ENCODE results near the gene CCDC78. TPM values are rescaled to one million over a fixed set of nuclear protein-coding genes. Genes with fewer than 3 reads are reported as not detected.

The CCDC78 gene
- total and polyA plus RNA-seq, 2 of the 4 experiments (the other 2 are of a cell fraction): 0.54 to 4.6 TPM

GRCh38 chr16:749010-749409, 22.8 kb upstream of the CCDC78 start:
- Histone ChIP-seq H3K36me3 (ENCODE audit: control insufficient read depth, insufficient read depth, low read length) (no peaks in the 10 kb centered on the region), H4K5ac (ENCODE audit: low read depth, low read length) (peak overlapping the region; percentile 63; the same call in 1 of the 2 replicates), H4K20me1 (ENCODE audit: insufficient read depth, low read length) (no peaks in the 10 kb centered on the region), H2AK5ac (ENCODE audit: low read depth, low read length) (no peak overlapping the region), H2BK20ac (ENCODE audit: low read depth, low read length) (0 out of 2 replicates have a peak overlapping the region, but pooled peaks have one; percentile 45), H3K9me3 (ENCODE audit: control insufficient read depth, insufficient read depth, low read length) (no peaks in the 10 kb centered on the region), H3K9ac (ENCODE audit: low read depth, low read length) (no peak overlapping the region), H3K27ac (ENCODE audit: insufficient read depth, low read length) (no peak overlapping the region), H3K4me1 (ENCODE audit: control insufficient read depth, insufficient read depth, low read length) (no peaks in the 10 kb centered on the region), H2AFZ (replicated peaks; ENCODE audit: low read length, poor library complexity) (no peak overlapping the region), H3K4me3 (ENCODE audit: insufficient read depth, low read depth, low read length) (no peak overlapping the region), H4K91ac (ENCODE audit: insufficient read depth, low read depth, low read length) (no peak overlapping the region), H2AK9ac (replicated peaks; ENCODE audit: low read depth, low read length, poor library complexity) (no peak overlapping the region), H4K8ac (ENCODE audit: low read depth in 2 of 2, low read length in 2 of 2) (no peak overlapping the region), H2BK120ac (ENCODE audit: low read depth, low read length) (0 out of 2 replicates have a peak overlapping the region, but pooled peaks have one; percentile 40), H3K27me3 (ENCODE audit: control insufficient read depth, insufficient read depth, low read length) (peaks cover 11% of the 10 kb centered on the region), H3K4ac (ENCODE audit: low read depth, low read length) (no peak overlapping the region), H3K79me1 (ENCODE audit: low read depth in 1 of 2, low read length in 2 of 2) (no peaks in the 10 kb centered on the region), H3K4me2 (ENCODE audit: low read depth, low read length) (no peak overlapping the region), H2BK5ac (ENCODE audit: low read depth, low read length, poor library complexity, severe bottlenecking) (no peak overlapping the region), H2BK15ac (ENCODE audit: low read depth, low read length) (no peak overlapping the region), H3K18ac (ENCODE audit: low read depth, low read length) (no peak overlapping the region), H3K56ac (ENCODE audit: extremely low read depth, insufficient read depth, low read length) (no peak overlapping the region), H3K9me1 (ENCODE audit: insufficient read depth, low read length) (no peaks in the 10 kb centered on the region), H3K23ac (ENCODE audit: low read depth, low read length) (no peak overlapping the region), H3K14ac (replicated peaks; ENCODE audit: low read depth, low read length) (no peak overlapping the region)
- 80% methylated on average over 1 of the region's 6 CpGs; no CpG with 5 or more reads in 1 of the 2 experiments for WGBS, 2 experiments (ENCODE audit: extremely low coverage in 2 of 2, insufficient read length in 1 of 2)
- ATAC-seq (ENCODE audit: low read depth): peak; percentile 75
- in situ Hi-C loops (cut with MboI; ENCODE audit: low sequenced_read_pairs): no loop called here
- dilution Hi-C loops (cut with HindIII; ENCODE audit: low sequenced_read_pairs, unreplicated experiment): no loop called here
- CTCF ChIA-PET: interaction anchor here (0.6 to 1.0 kb wide), 2 partner anchors 12 to 42 kb away, joined by 3 read pairs; no protein-coding TSS in a partner anchor
- intact Hi-C loops (cut with micrococcal nuclease): no loop called here
- BruUV-seq (replicated peaks): no TSS peak
- POLR2A ChIA-PET (ENCODE audit: unreplicated experiment): interaction anchor here (0.6 kb wide), 1 partner anchor 351 kb away, joined by 4 read pairs; no protein-coding TSS in a partner anchor
- TF ChIP-seq POLR2A (IDR thresholded peaks at IDR 0.05; ENCODE audit: low read depth, low read length) (no peak), CEBPB (IDR thresholded peaks at IDR 0.05; ENCODE audit: low read depth, low read length) (peak; percentile 93)
- DNase-seq: peak; percentile 81

All from IMR-90 (cell line).